A673 (cell line): ENCODE data around the gene MGLL. TPM values are rescaled to one million over a fixed set of nuclear protein-coding genes. Genes with fewer than 3 reads are reported as not detected.

Source experiments
- BruUV-seq: library from RNA; stranded (reverse); fragments of 400-500 nt; replicated peaks from 2 replicates; lab custom pipeline; 2021; lab: Mats Ljungman, UMichigan
- CTCF ChIA-PET: fragments of 300-600 bp; sonication (Branson Sonifier 250); formaldehyde crosslinking; loops from one replicate; lab custom pipeline; 2022; ENCODE audit warnings: antibody characterized with exemption; lab: Charles Lee
- POLR2A ChIA-PET: fragments of 300-600 bp; sonication (Branson Sonifier 250); formaldehyde crosslinking; loops from one replicate; lab custom pipeline; 2022; ENCODE audit warnings: antibody characterized with exemption; ENCODE audit not compliant: low non-redundant PET; lab: Charles Lee
- DNase-seq: peaks from one replicate; pipeline ENCODE4 v3.0.0-alpha.2; 2015; ENCODE audit warnings: low spot score
- H3K27ac ChIP-seq: fragments of 200-600 bp; sonication (generic); 2 replicates; pipeline ENCODE4 v1.5.1; 2016; ENCODE audit warnings: mixed run types, low read depth, mild to moderate bottlenecking, mixed read lengths, antibody characterized with exemption, low read length; ENCODE audit not compliant: poor library complexity, severe bottlenecking
- H3K27me3 ChIP-seq: fragments of 200-600 bp; sonication (generic); replicated peaks from 2 replicates; pipeline ENCODE4 v1.6.1; 2017; ENCODE audit warnings: mixed run types, low read depth, mild to moderate bottlenecking, mixed read lengths, antibody characterized with exemption, low read length; ENCODE audit not compliant: insufficient read depth, poor library complexity
- H3K36me3 ChIP-seq: fragments of 200-600 bp; sonication (generic); 2 replicates; pipeline ENCODE4 v1.6.1; 2016; ENCODE audit warnings: mixed run types, mild to moderate bottlenecking, mixed read lengths, antibody characterized with exemption, low read length; ENCODE audit not compliant: insufficient read depth, poor library complexity, severe bottlenecking
- H3K4me1 ChIP-seq: fragments of 200-600 bp; sonication (generic); 2 replicates; pipeline ENCODE4 v1.6.1; 2017; ENCODE audit warnings: mixed run types, mild to moderate bottlenecking, mixed read lengths, antibody characterized with exemption, low read length; ENCODE audit not compliant: insufficient read depth, poor library complexity, severe bottlenecking
- H3K4me3 ChIP-seq: fragments of 200-600 bp; sonication (generic); 2 replicates; pipeline ENCODE4 v1.5.1; 2016; ENCODE audit warnings: low read depth, mixed run types, mild to moderate bottlenecking, mixed read lengths, low read length; ENCODE audit not compliant: poor library complexity, severe bottlenecking
- H3K9me3 ChIP-seq: fragments of 200-600 bp; sonication (generic); 2 replicates; pipeline ENCODE4 v1.6.1; 2016; ENCODE audit warnings: mixed run types, low read depth, mild to moderate bottlenecking, mixed read lengths, antibody characterized with exemption, low read length; ENCODE audit not compliant: poor library complexity, severe bottlenecking
- CTCF ChIP-seq: fragments of 300-800, 200-600 bp; sonication (generic); conservative IDR thresholded peaks from 2 replicates; pipeline ENCODE4 v1.5.1; 2017; ENCODE audit warnings: low read depth, mild to moderate bottlenecking, antibody characterized with exemption, low read length, moderate library complexity, mixed read lengths
- EZH2 ChIP-seq: fragments of 200-600 bp; sonication (generic); IDR thresholded peaks from 2 replicates; pipeline ENCODE4 v1.6.1; 2017; ENCODE audit warnings: borderline replicate concordance, low read depth, mild to moderate bottlenecking, mixed read lengths, antibody characterized with exemption, low read length; ENCODE audit not compliant: poor library complexity, severe bottlenecking
- intact Hi-C: fragments of 100-400 bp; cut with micrococcal nuclease; formaldehyde crosslinking; loops from one replicate; pipeline ENCODE4 v1.10.0; 2022; ENCODE audit not compliant: unreplicated experiment
- total RNA-seq: library from RNA; stranded (reverse); gene quantifications from 2 replicates; pipeline ENCODE4 v1.2.3, GENCODE V29; 2021

Gene MGLL
- total RNA-seq, 1 experiment from 2014 or later, result 0.39 TPM

GRCh38 chr3:127808197-127808596 is 14.1 kb downstream of the MGLL start:
- DNase-seq, result no peak
- POLR2A ChIA-PET, result no interaction called here
- BruUV-seq, result no TSS peak
- Histone ChIP-seq H3K27me3 (peaks cover 19% of the 10 kb centered on the region), H3K9me3 (no peaks in the 10 kb centered on the region), H3K27ac (no peak overlapping the region), H3K4me1 (no peaks in the 10 kb centered on the region), H3K4me3 (no peak overlapping the region), H3K36me3 (no peaks in the 10 kb centered on the region)
- intact Hi-C loops, result no loop called here
- TF ChIP-seq EZH2 (no peak), CTCF (no peak)
- CTCF ChIA-PET, result no interaction called here

GRCh38 chr3:127805026-127805753 is 17.1 kb downstream of the MGLL start:
- no peak overlapping the region for H3K4me3 ChIP-seq
- BruUV-seq, result no TSS peak
- DNase-seq, result no peak
- H3K36me3 ChIP-seq, result no peaks in the 10 kb centered on the region
- POLR2A ChIA-PET, result no interaction called here
- peaks cover 7% of the 10 kb centered on the region for H3K27me3 ChIP-seq
- no peak overlapping the region for H3K27ac ChIP-seq
- CTCF ChIA-PET, result no interaction called here
- intact Hi-C loops, result no loop called here
- H3K4me1 ChIP-seq, result no peaks in the 10 kb centered on the region
- no peaks in the 10 kb centered on the region for H3K9me3 ChIP-seq
- TF ChIP-seq EZH2, result no peak
- TF ChIP-seq CTCF, result no peak

- Histone ChIP-seq H3K4me1 (no peaks in the 10 kb centered on the region), H3K27ac (no peak overlapping the region), H3K36me3 (no peaks in the 10 kb centered on the region), H3K27me3 (peaks cover 5% of the 10 kb centered on the region), H3K4me3 (no peak overlapping the region), H3K9me3 (no peaks in the 10 kb centered on the region)
- ChIA-PET POLR2A (no interaction called here), CTCF (no interaction called here)
- TF ChIP-seq EZH2, result no peak
- TF ChIP-seq CTCF, result no peak
- DNase-seq, result no peak
- intact Hi-C loops, result no loop called here
- no TSS peak for BruUV-seq
Observed at GRCh38 chr3:127804141-127804540, 18.2 kb downstream of the MGLL start.
